Measurements from ENCODE around the gene ITGA2. TPM values are rescaled to one million over a fixed set of nuclear protein-coding genes. Genes with fewer than 3 reads are reported as not detected.

ITGA2 gene
- total and polyA plus RNA-seq, 2 of the 8 experiments (the other 6 are each of a cell fraction or from before 2014, with no cell fraction given), result 1.4 to 7.7 TPM

DNA sequence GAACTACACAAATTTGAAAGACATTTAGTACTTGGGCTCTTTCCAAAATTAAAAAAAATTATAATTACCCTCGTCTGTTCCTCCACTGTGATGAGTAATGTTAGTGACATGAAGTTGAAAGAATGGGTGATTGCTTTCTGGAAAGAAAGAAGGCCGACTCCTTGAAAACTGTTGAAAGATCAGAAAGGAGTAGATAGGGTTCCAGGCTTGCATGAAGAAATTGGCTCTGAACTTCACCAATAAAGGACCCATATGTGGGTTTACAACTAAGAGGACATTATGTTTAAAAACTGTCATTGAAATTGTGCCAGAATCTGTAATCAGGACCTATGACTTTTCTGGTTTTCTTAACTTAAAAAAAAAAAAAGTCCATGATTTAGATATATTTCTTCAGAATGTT lies 141.1 kb downstream of the ITGA2 start:
- no peaks in the 10 kb centered on the region for H3K23me2 ChIP-seq (ENCODE audit: low read depth, low read length)
- no peak overlapping the region for H2AK5ac ChIP-seq (ENCODE audit: low read depth, low read length)
- H3K18ac ChIP-seq (ENCODE audit: extremely low read depth, low read length), result no peak overlapping the region
- ChIA-PET CTCF (ENCODE audit: partially characterized antibody) (interaction anchor here (1.1 kb wide), 1 partner anchor 15 kb away, joined by 4 read pairs; no protein-coding TSS in a partner anchor), POLR2A (ENCODE audit: partially characterized antibody) (no interaction called here)
- H4K20me1 ChIP-seq (replicated peaks in 1 of 2; ENCODE audit: control insufficient read depth in 1 of 2, insufficient read depth in 2 of 2, low read length in 2 of 2), result no peaks in the 10 kb centered on the region
- no peaks in the 10 kb centered on the region for H3K9me3 ChIP-seq (ENCODE audit: insufficient read depth in 2 of 2, low read depth in 1 of 2, low read length in 1 of 2)
- no peaks in the 10 kb centered on the region for H3K36me3 ChIP-seq (ENCODE audit: control insufficient read depth in 2 of 4, insufficient read depth in 4 of 4, low read length in 3 of 4)
- no peak overlapping the region for H3K23ac ChIP-seq (ENCODE audit: insufficient read length)
- no peak overlapping the region for H3K9ac ChIP-seq (replicated peaks in 1 of 4; ENCODE audit: extremely low read depth in 1 of 4, low read depth in 3 of 4, low read length in 3 of 4)
- H3K4ac ChIP-seq (replicated peaks; ENCODE audit: insufficient read length, low read depth, low read length), result no peak overlapping the region
- H4K91ac ChIP-seq (replicated peaks; ENCODE audit: insufficient read length, low read length), result no peak overlapping the region
- no peak overlapping the region for H2BK5ac ChIP-seq (ENCODE audit: low read depth, low read length)
- no peak overlapping the region for H2BK20ac ChIP-seq (ENCODE audit: low read length)
- no peaks in the 10 kb centered on the region for H3K27me3 ChIP-seq (replicated peaks in 1 of 4; ENCODE audit: control insufficient read depth in 3 of 4, extremely low read depth in 1 of 4, insufficient read depth in 3 of 4, low read length in 3 of 4)
- no peak overlapping the region for H3K4me2 ChIP-seq (ENCODE audit: insufficient read depth in 1 of 2, low read depth in 2 of 2, low read length in 2 of 2)
- 93% methylated on average over 2 of the region's 2 CpGs; no CpG with 5 or more reads in 1 of the 2 experiments for WGBS, 2 experiments (ENCODE audit: extremely low coverage in 1 of 2, insufficient coverage in 1 of 2, insufficient read length in 1 of 2, insufficient replicate concordance in 2 of 2, low coverage in 1 of 2, low lambda C conversion rate in 2 of 2, missing lambda C conversion rate in 1 of 2)
- H2BK120ac ChIP-seq (replicated peaks; ENCODE audit: low read depth, low read length), result no peak overlapping the region
- H3K4me1 ChIP-seq (replicated peaks in 1 of 4; ENCODE audit: control insufficient read depth in 3 of 4, insufficient read depth in 4 of 4, low read length in 3 of 4), result no peaks in the 10 kb centered on the region
- no peak overlapping the region for H4K8ac ChIP-seq (ENCODE audit: extremely low read depth, insufficient read depth, low read length)
- no peak overlapping the region for H2BK15ac ChIP-seq (ENCODE audit: low read length)
- no peak overlapping the region for H3K27ac ChIP-seq (ENCODE audit: low read depth, low read length)
- no peak for FAIRE-seq
- no peak overlapping the region for H4K5ac ChIP-seq (ENCODE audit: insufficient read length, low read depth, low read length)
- no peaks in the 10 kb centered on the region for H3K79me2 ChIP-seq (ENCODE audit: control insufficient read depth in 1 of 2, insufficient read depth in 2 of 2, low read length in 2 of 2)
- H2AFZ ChIP-seq (ENCODE audit: low read length), result no peak overlapping the region
- no peaks in the 10 kb centered on the region for H3K79me1 ChIP-seq (ENCODE audit: low read depth, low read length)
- H3K14ac ChIP-seq (ENCODE audit: insufficient read length), result no peak overlapping the region
- no peak for DNase-seq (ENCODE audit: low read depth in 1 of 2, low spot score in 2 of 2)
- H2BK12ac ChIP-seq (ENCODE audit: low read depth, low read length), result no peak overlapping the region
- H3K4me3 ChIP-seq (ENCODE audit: extremely low read depth in 1 of 4, insufficient read depth in 2 of 4, low read depth in 3 of 4, low read length in 4 of 4), result no peak overlapping the region
- TF ChIP-seq NRF1 (IDR thresholded peaks at IDR 0.05; ENCODE audit: low read depth, low read length), result no peak
- no peak overlapping the region for H3K56ac ChIP-seq (replicated peaks; ENCODE audit: insufficient read length, low read depth, low read length)

Measured in H1 (cell line).